GM21717 (cell line): ENCODE data around the gene DEPDC5.
"Not testable (repeated sequence)": the region's sequence is repeated elsewhere in the genome, so short reads cannot be mapped to it uniquely, and the experiment has no call there.

Experiments used
- ATAC-seq: cut with Tn5 transposase; IDR thresholded peaks from one replicate; pipeline ENCODE4 v1.9.1; 2021; ENCODE audit warnings: mild to moderate bottlenecking, moderate library complexity; ENCODE audit not compliant: unreplicated experiment

Gene DEPDC5

DNA sequence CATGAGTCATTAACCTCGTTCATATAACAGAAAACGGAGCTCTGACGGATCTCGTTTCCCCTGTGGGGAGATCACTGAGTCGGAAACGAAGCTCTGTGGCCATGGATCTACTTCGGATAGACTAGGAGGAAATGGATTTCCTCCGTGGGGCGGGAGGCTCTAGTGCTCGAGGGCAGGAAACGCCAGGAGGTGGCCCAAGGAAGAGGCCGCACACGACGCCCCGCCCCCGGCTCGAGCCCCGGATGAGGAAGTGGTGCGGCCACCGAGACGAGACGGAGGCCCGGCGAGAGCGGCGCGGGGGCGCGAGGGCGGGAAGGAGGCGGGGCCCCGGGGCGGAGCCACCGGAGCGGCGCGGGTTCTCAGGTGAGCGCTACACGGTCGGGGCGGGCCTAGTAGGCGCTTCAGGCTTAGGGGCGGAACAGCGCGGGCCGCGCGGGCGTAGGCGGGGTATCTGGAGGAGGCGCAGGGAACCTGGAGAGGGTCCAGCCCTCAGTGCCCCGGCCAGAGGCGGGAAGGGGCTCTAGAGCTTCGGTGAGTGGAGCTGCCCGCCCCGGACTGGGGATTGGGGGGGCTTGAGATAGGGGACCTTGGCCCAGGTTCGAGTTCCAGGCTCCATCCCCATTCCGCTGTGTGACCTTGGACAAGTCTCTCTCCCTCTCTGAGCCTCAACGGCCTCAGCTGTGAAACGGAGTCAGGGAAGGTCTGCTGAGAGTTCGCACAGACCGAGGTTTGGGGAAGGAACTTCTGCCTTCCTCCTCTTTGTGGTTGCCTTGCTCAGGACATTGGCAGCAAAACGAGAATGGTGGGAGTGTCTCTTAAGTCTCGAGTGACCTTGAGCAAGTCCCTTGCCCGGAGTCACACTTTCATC is at the start of gene DEPDC5:
TSS of gene DEPDC5 (plus strand) at position 386 of the 868 bp plus-strand sequence. CDS start 903 bp downstream, outside the sequence.
- ATAC-seq = peak; percentile 57

- no peak for ATAC-seq
Measured at GRCh38 chr22:31707519-31707918, 46.3 kb upstream of the DEPDC5 start.

GRCh38 chr22:31711226-31711625 is 42.6 kb upstream of the DEPDC5 start:
- not testable (repeated sequence) for ATAC-seq

DNA sequence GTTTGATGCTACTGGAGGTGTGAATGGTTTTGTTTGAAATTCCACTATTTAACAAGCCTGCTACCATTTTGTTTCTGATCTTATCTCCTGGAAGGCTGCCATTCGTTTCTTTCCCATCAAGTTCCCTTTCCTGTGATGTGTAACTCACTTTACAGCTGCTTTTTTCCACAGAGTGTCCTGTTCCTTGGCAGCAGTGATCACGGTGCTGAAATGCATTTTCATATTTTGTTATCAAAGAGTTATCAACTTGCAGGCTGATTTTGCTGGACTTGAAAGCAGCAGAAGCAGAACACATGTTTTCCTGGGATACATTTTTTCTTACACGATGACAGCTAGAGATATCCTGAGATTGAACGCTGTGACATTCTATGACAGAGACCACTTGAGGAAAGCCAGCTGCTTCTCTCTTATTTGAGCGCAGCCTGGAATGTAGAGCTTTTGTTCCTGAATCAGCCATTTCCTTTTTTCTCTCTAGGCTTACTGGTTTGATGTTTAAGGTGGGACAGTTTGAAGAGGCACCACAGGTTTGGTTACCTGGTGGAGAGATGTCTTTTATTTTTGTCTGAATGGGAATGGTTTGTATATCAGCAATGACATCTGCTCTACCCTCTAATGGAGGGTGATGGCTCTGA is 38.6 kb upstream of the DEPDC5 start:
- ATAC-seq = no peak

DNA sequence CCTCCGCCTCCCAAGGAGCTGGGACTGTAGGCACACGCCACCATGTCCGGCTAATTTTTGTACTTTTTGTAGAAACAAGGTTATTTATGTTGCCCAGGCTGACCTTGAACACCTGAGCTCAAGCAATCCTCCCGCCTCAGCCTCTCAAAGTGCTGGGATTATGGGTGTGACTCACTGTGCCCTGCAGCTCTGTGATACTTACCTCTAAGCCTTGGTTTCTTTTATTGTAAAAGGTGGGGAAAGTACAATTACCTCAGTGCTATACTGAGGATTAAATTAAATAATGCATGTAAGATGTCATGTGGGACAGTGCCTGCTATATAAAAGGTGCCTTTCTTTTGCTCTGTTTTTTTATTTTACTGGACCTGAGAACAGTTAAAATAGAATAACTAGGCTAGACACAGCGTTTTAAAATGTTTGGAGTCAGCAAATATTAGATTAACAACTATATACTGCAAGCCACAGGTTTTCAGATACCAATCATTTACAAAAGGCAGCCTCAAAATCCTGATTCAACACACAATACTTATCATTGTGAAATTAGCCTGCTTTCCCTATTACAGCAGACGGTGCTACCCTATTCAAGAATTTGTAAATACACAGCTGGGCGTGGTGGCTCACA is 33.9 kb upstream of the DEPDC5 start:
- ATAC-seq = no peak

GRCh38 chr22:31723723-31724122 is 30.1 kb upstream of the DEPDC5 start:
- no peak for ATAC-seq

DNA sequence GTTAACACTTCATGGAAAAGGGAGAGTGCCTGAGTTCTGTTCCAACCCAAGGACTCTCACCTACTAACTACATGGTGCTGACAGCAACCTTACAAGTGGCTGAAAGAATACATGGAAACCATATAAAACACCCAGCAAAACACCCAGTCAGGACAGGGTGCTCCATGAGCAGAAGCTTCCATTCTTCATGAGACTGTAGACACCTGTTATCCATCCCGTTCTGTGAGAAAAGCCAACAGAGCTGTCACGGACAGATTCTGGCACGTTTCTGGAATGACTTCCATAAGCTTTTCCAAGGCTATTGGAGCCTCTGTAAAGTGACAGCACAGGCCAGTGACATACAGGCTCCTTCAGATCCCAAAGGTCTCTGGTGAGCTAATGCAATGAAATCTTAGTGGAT is 27.1 kb upstream of the DEPDC5 start:
- ATAC-seq = no peak

- no peak for ATAC-seq
Measured at GRCh38 chr22:31728857-31729256, 25.0 kb upstream of the DEPDC5 start.

GRCh38 chr22:31730344-31730711 is 23.5 kb upstream of the DEPDC5 start:
- ATAC-seq = no peak

DNA sequence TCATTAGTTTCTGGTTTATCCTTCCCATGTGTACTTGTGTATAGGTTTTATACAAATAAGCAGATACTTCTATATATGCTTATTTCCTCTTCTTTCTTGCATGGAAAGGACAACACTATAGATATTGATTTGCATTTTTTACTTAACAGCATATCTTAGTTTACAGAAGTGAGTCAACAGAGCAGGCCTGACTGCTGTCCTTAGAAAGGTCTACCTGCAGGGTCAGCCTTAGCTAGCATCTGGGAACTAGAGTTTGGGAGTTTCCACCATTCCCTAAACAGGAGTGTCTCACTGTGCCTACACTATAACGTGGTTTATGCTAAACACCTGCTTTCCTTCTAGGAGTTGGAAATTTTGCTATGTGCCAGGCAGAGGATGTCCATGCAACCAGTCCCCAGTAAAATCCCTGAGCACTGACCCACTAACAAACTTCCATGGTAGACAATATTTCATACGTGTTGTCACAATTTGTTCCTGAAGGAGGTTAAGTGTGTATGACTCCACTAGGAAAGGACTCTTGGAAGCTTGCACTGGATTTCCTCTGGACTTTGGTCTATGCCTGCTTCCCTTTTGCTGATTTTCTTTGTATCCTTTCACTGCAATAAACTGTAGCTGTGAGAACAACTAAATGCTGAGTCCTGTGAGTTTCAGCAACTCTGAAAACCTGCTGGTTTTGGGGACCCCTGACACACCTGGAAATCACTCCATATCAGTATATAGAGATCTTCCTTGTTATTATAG is 21.6 kb upstream of the DEPDC5 start:
- no peak for ATAC-seq

- ATAC-seq = no peak
Measured at GRCh38 chr22:31733580-31734079, 20.2 kb upstream of the DEPDC5 start.

DNA sequence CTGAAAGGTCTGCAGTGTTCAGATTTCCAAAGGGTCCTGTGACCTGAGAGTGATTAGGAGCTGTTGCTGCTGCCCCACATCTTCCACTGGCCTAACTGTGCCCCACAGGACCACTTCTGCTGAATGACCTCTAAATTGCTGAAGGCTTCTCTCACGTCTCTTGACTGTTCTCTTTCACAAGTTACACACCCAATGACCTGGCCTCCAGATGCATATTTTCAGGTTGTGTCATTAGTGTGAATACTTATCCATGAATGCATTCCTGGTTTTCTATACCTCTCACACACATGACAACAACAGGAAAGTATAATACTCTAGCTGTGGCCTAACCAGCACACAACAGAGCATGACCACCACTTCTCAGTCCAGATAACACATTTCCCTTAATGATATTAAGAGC is 19.3 kb upstream of the DEPDC5 start:
- ATAC-seq = no peak

DNA sequence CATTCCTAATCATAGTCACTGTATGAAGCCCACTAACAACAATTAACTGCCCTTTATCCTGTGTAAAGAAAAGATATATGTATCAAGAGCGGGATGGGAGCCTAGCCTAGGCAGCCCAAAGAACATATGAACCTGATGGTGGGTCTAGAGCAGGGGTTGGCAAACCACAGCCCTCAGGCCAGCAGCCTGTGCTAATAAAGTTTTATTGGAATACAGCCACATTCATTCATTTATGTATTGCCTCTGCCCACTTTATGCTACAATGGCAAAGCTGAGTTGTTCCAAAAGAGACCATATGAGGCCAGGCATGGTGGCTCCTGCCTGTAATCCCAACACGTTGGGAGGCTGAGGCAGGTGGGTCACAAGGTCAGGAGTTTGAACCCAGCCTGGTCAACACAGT is 17.4 kb upstream of the DEPDC5 start:
- no peak for ATAC-seq

DNA sequence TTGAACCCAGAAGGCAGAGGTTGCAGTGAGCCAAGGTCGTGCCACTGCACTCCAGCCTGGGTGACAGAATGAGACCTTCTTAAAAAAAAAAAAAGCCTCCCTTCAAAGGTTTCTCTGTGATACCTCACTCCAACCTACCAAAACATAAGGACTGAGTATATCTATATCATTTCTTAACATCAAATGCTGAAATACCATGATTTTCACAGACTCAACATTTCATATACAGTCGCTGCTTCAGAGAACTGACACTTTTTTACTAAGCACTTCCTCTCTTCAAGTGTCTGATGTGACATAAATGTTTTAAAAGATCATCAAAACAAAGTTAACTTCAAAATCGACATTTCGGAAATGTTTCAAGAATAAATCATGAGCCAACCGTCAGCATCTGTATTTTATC is 15.9 kb upstream of the DEPDC5 start:
- no peak for ATAC-seq

- ATAC-seq = no peak
Measured at GRCh38 chr22:31738566-31738965, 15.3 kb upstream of the DEPDC5 start.

DNA sequence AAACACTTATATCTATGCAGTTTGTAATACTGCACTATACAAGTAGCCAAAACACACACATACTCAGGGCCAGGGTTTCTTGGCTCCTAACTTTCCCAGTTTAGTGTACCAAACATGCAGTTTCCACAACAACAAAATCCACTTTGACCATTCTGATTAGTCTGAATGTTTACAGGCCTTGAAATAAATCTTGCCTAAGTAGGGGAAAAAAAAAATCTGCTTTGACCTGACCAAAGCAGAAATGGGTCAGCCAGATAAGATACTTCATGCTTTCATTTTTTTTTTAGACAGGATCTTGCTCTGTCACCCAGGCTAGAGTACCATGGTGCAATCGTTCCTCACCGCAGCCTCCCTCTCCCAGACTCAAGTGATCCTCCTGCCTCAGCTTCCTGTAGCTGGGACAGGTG is 14.0 kb upstream of the DEPDC5 start:
- ATAC-seq = no peak

- not testable (repeated sequence) for ATAC-seq
Measured at GRCh38 chr22:31740314-31740713, 13.5 kb upstream of the DEPDC5 start.

GRCh38 chr22:31742115-31742514 is 11.7 kb upstream of the DEPDC5 start:
- ATAC-seq = no peak

GRCh38 chr22:31742682-31743081 is 11.1 kb upstream of the DEPDC5 start:
- ATAC-seq = no peak

DNA sequence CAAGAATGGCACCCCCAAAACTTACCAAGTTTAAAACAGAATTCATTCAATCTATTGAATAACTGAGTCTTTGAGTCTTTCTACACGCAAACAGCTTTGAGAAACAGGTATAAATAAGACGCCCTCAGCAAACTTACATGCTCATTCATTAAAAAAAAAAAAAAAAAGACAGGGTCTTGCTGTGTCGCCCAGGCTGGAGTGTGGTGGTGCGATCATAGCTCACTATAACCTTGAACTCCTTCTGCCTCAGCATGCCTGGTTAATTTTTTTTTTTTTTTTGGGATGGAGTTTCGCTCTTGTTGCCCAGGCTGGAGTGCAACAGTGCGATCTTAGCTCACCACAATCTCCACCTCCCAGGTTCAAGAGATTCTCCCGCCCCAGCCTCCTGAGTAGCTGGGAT is 9.9 kb upstream of the DEPDC5 start:
- ATAC-seq = no peak

GRCh38 chr22:31747441-31747840 is 6.4 kb upstream of the DEPDC5 start:
- no peak for ATAC-seq
